Thoracic aorta (tissue), 2 donors: ENCODE results near the gene NAV3. TPM values are rescaled to one million over a fixed set of nuclear protein-coding genes. Genes with fewer than 3 reads are reported as not detected.

Experiments used
- ATAC-seq: fragments of 150-250 bp; one replicate; pipeline ENCODE4 v1.8.0; 2017; ENCODE audit warnings: low read depth; ENCODE audit not compliant: insufficient number of reproducible peaks, low FRiP score
- DNase-seq: peaks from one replicate; pipeline ENCODE4 v3.0.0-alpha.2; 2020; ENCODE audit warnings: low spot score
- H3K27ac ChIP-seq, 2 donors: fragments of 200-600 bp; sonication (generic); 1 replicate in 1 of 2; 2 replicates in 1 of 2; pipeline ENCODE4 v1.5.1; 2016; ENCODE audit warnings: mild to moderate bottlenecking in 2 of 2, moderate library complexity in 2 of 2
- H3K27me3 ChIP-seq: fragments of 200-600 bp; sonication (generic); replicated peaks from 2 replicates; pipeline ENCODE4 v1.6.0; 2016; ENCODE audit warnings: mild to moderate bottlenecking; ENCODE audit not compliant: insufficient read depth
- H3K36me3 ChIP-seq: fragments of 200-600 bp; sonication (generic); one replicate; pipeline ENCODE4 v1.5.1; 2016
- H3K4me1 ChIP-seq, 2 donors: fragments of 200-600 bp; sonication (generic); 1 replicate in 1 of 2; 2 replicates in 1 of 2; pipeline versions ENCODE4 v1.5.1 to v1.6.0; 2016; ENCODE audit warnings: low read depth in 2 of 2, mild to moderate bottlenecking in 1 of 2; ENCODE audit not compliant: control insufficient read depth in 1 of 2
- H3K4me3 ChIP-seq: fragments of 200-600 bp; sonication (generic); 2 replicates; pipeline ENCODE4 v1.5.1; 2016; ENCODE audit warnings: mild to moderate bottlenecking
- H3K9me3 ChIP-seq: fragments of 200-600 bp; sonication (generic); 2 replicates; pipeline ENCODE4 v1.5.1; 2016
- total RNA-seq, 2 donors: library from RNA; depleted of rRNA; stranded (reverse); fragments of >200 nt; gene quantifications; one replicate each; pipeline versions ENCODE4 v1.1.0 to v1.2.3, GENCODE V29; 2016
- TF ChIP-seq, protein P1 (sequence below): fragments of 200-600 bp; sonication (generic); IDR thresholded peaks from one replicate; pipeline ENCODE4 v1.5.1; 2019; ENCODE audit warnings: antibody characterized with exemption

NAV3 gene
- total RNA-seq, 2 donors from 2014 or later: 9.3 to 11.6 TPM

DNA sequence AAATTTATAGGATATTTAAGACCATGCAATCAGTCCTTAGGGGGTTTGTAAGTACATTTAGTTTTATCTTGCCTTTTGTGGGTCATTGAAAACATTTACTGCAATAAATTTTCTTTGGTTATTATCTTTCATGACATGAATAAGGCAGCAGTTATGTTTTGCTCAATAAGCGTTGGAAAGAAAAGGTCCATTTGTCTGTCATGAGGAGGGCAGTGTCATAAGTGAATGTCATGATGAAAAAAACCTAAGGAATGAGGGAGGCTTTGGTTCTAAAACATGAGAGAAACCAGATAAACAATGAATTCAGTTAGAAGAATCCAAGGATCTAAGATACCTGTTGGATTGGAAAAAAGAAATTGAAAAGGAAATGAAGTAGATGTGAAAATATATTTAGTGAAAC lies 209.4 kb downstream of the NAV3 start:
- no peak for DNase-seq
- no peak overlapping the region for H3K27ac ChIP-seq
- no peaks in the 10 kb centered on the region for H3K4me1 ChIP-seq

DNA sequence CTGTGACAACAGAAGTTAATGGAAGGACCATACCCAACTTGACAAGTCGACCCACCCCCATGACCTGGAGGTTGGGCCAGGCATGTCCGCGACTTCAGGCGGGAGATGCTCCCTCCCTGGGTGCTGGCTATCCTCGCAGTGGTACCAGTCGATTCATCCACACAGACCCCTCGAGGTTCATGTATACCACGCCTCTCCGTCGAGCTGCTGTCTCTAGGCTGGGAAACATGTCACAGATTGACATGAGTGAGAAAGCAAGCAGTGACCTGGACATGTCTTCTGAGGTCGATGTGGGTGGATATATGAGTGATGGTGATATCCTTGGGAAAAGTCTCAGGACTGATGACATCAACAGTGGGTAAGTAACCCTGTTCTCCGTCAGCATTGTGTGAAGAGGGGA lies 220.1 kb downstream of the NAV3 start:
- TF ChIP-seq, protein P1, sequence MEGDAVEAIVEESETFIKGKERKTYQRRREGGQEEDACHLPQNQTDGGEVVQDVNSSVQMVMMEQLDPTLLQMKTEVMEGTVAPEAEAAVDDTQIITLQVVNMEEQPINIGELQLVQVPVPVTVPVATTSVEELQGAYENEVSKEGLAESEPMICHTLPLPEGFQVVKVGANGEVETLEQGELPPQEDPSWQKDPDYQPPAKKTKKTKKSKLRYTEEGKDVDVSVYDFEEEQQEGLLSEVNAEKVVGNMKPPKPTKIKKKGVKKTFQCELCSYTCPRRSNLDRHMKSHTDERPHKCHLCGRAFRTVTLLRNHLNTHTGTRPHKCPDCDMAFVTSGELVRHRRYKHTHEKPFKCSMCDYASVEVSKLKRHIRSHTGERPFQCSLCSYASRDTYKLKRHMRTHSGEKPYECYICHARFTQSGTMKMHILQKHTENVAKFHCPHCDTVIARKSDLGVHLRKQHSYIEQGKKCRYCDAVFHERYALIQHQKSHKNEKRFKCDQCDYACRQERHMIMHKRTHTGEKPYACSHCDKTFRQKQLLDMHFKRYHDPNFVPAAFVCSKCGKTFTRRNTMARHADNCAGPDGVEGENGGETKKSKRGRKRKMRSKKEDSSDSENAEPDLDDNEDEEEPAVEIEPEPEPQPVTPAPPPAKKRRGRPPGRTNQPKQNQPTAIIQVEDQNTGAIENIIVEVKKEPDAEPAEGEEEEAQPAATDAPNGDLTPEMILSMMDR: no peak
- Histone ChIP-seq H3K4me3 (no peak overlapping the region), H3K36me3 (no peaks in the 10 kb centered on the region), H3K27me3 (no peaks in the 10 kb centered on the region), H3K4me1 (no peaks in the 10 kb centered on the region), H3K9me3 (peaks cover 5% of the 10 kb centered on the region), H3K27ac (no peak overlapping the region)
- no peak for DNase-seq
- no peak for ATAC-seq

More for the DNA sequence above, 209.4 kb downstream of the NAV3 start:
- Histone ChIP-seq H3K4me3 (no peak overlapping the region), H3K36me3 (no peaks in the 10 kb centered on the region), H3K27me3 (no peaks in the 10 kb centered on the region), H3K9me3 (no peaks in the 10 kb centered on the region)
- TF ChIP-seq, protein P1: no peak
- no peak for ATAC-seq

DNA sequence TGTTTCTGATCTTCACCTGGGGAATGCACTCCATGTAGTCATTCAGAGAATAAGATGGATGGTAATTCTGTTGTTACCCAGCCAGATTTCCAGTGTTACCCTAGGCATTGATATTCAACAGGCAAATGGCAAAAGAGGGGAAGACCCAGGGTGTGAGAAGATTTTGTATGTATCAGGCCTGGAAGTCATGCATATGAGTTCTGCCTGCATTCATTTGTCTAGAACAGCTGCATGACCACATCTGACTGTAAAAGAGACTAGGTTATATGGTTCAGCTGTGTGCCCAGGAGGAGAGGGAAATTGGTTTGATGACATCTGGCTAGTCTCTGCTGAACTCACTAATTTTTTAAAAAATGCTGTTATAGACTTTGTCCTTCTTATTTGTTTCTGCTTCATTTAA lies 224.9 kb downstream of the NAV3 start:
- Histone ChIP-seq H3K27ac (no peak overlapping the region), H3K4me3 (no peak overlapping the region), H3K9me3 (no peaks in the 10 kb centered on the region), H3K36me3 (no peaks in the 10 kb centered on the region), H3K27me3 (no peaks in the 10 kb centered on the region), H3K4me1 (no peaks in the 10 kb centered on the region)
- ATAC-seq (no peak), DNase-seq (no peak)
- TF ChIP-seq, protein P1: no peak

DNA sequence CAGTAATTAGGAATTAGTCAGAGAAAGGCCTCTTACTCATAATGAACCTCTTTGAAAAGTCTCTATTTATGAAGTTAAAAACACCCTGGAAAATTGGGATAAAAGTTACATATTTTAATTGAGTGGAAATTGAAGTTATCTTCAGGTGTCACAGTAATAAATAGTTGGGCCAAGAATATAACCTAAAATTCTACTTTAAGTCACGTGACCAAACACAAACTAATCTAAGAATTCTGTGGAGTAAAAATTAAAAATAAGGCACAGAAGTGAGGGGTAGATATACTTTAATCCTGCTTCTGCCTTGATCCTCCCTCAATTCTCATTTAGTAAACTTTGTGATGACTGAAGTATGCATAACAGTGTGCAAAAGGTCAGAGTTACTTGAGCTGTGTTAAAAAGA lies 226.4 kb downstream of the NAV3 start:
- TF ChIP-seq, protein P1: no peak
- Histone ChIP-seq H3K4me1 (no peaks in the 10 kb centered on the region), H3K27ac (no peak overlapping the region), H3K36me3 (no peaks in the 10 kb centered on the region), H3K4me3 (no peak overlapping the region), H3K27me3 (no peaks in the 10 kb centered on the region), H3K9me3 (no peaks in the 10 kb centered on the region)
- ATAC-seq: no peak
- DNase-seq: no peak

DNA sequence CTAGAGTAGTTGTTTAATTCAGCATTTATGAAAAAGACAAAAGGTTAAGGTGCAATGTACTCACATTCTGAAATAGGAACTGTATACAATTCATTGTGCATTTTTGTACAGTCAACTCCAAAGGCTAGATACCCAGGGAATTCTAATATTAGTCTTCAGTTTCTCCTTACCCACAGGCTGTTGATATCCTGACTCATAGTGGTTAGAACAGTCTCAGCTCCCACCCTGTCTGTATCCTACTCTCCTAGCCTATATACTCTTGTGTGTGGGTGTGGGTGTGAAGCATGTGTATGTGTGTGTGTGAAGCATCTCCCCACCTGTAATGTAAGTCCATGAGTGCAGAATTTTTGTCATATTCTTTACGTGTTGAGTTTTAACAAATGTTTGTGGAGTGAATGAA lies 229.5 kb downstream of the NAV3 start:
- ATAC-seq (no peak), DNase-seq (no peak)
- Histone ChIP-seq H3K4me1 (no peaks in the 10 kb centered on the region), H3K9me3 (no peaks in the 10 kb centered on the region), H3K27ac (no peak overlapping the region), H3K36me3 (no peaks in the 10 kb centered on the region), H3K27me3 (no peaks in the 10 kb centered on the region), H3K4me3 (no peak overlapping the region)
- TF ChIP-seq, protein P1: no peak
